ENCODE results near the gene ZNF335. TPM values are rescaled to one million over a fixed set of nuclear protein-coding genes. Genes with fewer than 3 reads are reported as not detected.

The ZNF335 gene
- total and polyA plus RNA-seq, 2 donors (not counting 3 experiments of a cell fraction or from before 2014, with no cell fraction given) = 17.3 to 22.8 TPM

GRCh38 chr20:45967551-45968080 lies 4.4 kb downstream of the ZNF335 start:
- Histone ChIP-seq H3K27me3 (ENCODE audit: control insufficient read depth in 2 of 2, insufficient read depth in 2 of 2, low read length in 2 of 2) (no peaks in the 10 kb centered on the region), H3K4me3 (replicated peaks in 1 of 3; ENCODE audit: insufficient read depth in 1 of 3, low read depth in 1 of 3, low read length in 3 of 3) (no peak overlapping the region), H3K36me3 (ENCODE audit: control insufficient read depth in 2 of 2, extremely low read depth in 1 of 2, insufficient read depth in 2 of 2, low read length in 2 of 2) (peaks cover 10 to 33% of the 10 kb centered on the region in 2 experiments), H4K20me1 (replicated peaks; ENCODE audit: control insufficient read depth, extremely low read depth, insufficient read depth, low read length) (no peaks in the 10 kb centered on the region), H3K4me1 (ENCODE audit: control insufficient read depth, extremely low read depth, insufficient read depth, low read length) (peaks cover 14% of the 10 kb centered on the region), H3K79me2 (ENCODE audit: control insufficient read depth, insufficient read depth, low read length) (peaks cover 23% of the 10 kb centered on the region), H3K9me3 (replicated peaks; ENCODE audit: control insufficient read depth, insufficient read depth, low read length) (no peaks in the 10 kb centered on the region), H3K27ac (ENCODE audit: insufficient read depth, low read depth, low read length) (no peak overlapping the region), H3K9me1 (replicated peaks; ENCODE audit: control insufficient read depth, extremely low read depth, insufficient read depth, low read length) (no peaks in the 10 kb centered on the region), H2AFZ (ENCODE audit: low read depth, low read length) (no peak overlapping the region), H3K9ac (replicated peaks; ENCODE audit: extremely low read depth, insufficient read depth, low read length) (no peak overlapping the region), H3K4me2 (ENCODE audit: insufficient read depth, low read length) (no peak overlapping the region)
- dilution Hi-C loops (cut with MboI; ENCODE audit: extremely low pct_ligation_motif_present, low sequenced_read_pairs) = no loop called here
- FAIRE-seq = no peak
- no peak for DNase-seq (ENCODE audit: low read depth, low spot score)
- intact Hi-C loops (cut with micrococcal nuclease) = no loop called here
- no TSS peak for BruUV-seq (replicated peaks)
- TF ChIP-seq JUN (IDR thresholded peaks at IDR 0.05; ENCODE audit: borderline replicate concordance, insufficient read depth, insufficient read length, low read depth) (no peak), POLR2AphosphoS5 (IDR thresholded peaks at IDR 0.05; ENCODE audit: insufficient read depth, low read depth, low read length) (no peak), FOS (IDR thresholded peaks at IDR 0.05; ENCODE audit: borderline replicate concordance, insufficient read depth, low read length) (no peak), POLR2A (IDR thresholded peaks at IDR 0.05; ENCODE audit: low read depth, low read length) (no peak), CTCF (IDR thresholded peaks at IDR 0.05; ENCODE audit: extremely low read depth in 1 of 2, insufficient read depth in 1 of 2, low read depth in 1 of 2, low read length in 2 of 2) (no peak), EZH2 (IDR thresholded peaks at IDR 0.05; ENCODE audit: borderline replicate concordance, low read depth, low read length, severe bottlenecking) (no peak), GATA2 (IDR thresholded peaks at IDR 0.05; ENCODE audit: insufficient read depth, insufficient read length, low read depth, low read length) (no peak), MYC (IDR thresholded peaks at IDR 0.05; ENCODE audit: low read depth, low read length) (no peak)
- TF ChIP-seq, protein P1, sequence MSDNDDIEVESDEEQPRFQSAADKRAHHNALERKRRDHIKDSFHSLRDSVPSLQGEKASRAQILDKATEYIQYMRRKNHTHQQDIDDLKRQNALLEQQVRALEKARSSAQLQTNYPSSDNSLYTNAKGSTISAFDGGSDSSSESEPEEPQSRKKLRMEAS (IDR thresholded peaks at IDR 0.05; ENCODE audit: insufficient read depth, insufficient read length) = no peak
- ChIA-PET POLR2A (no interaction called here), CTCF (interaction anchor here (0.9 to 8.7 kb wide), 2 partner anchors 19 to 143 kb away, joined by 3 to 80 read pairs; no protein-coding TSS in a partner anchor)
